Measurements from ENCODE around the gene DGAT2. TPM values are rescaled to one million over a fixed set of nuclear protein-coding genes. Genes with fewer than 3 reads are reported as not detected.

Gene DGAT2
- total RNA-seq, 1 donor from 2014 or later, result 20.3 TPM

- DNase-seq (ENCODE audit: low spot score) (peak; percentile 99), ATAC-seq (peak; percentile 98)
- intact Hi-C loops (cut with DNase I), result no loop called here
These were observed 46.2 kb downstream of the DGAT2 start, which contains the start of gene UVRAG for GRCh38 chr11:75814677-75815344. TSS of gene UVRAG (plus strand) at chr11:75815210. CDS start at chr11:75815408, 198 bp downstream.

GRCh38 chr11:75815345-75816168, 47.0 kb downstream of the DGAT2 start:
- ATAC-seq, result no peak
- intact Hi-C loops (cut with DNase I), result no loop called here
- peak; percentile 73 for DNase-seq (ENCODE audit: low spot score)

GRCh38 chr11:75816561-75817239, 48.1 kb downstream of the DGAT2 start:
- DNase-seq (ENCODE audit: low spot score) (no peak), ATAC-seq (no peak)
- intact Hi-C loops (cut with DNase I), result no loop called here

GRCh38 chr11:75820645-75821044, 52.1 kb downstream of the DGAT2 start:
- intact Hi-C loops (cut with DNase I), result no loop called here
- ATAC-seq (no peak), DNase-seq (ENCODE audit: low spot score) (no peak)

GRCh38 chr11:75821202-75821601, 52.6 kb downstream of the DGAT2 start:
- intact Hi-C loops (cut with DNase I), result no loop called here

GRCh38 chr11:75822541-75822940, 54.0 kb downstream of the DGAT2 start:
- intact Hi-C loops (cut with DNase I), result no loop called here
- DNase-seq (ENCODE audit: low spot score) (no peak), ATAC-seq (no peak)

More at GRCh38 chr11:75821202-75821601, 52.6 kb downstream of the DGAT2 start:
- DNase-seq (ENCODE audit: low spot score) (no peak), ATAC-seq (no peak)

- no peak for DNase-seq (ENCODE audit: low spot score)
- intact Hi-C loops (cut with DNase I), result no loop called here
- no peak for ATAC-seq
These were observed 54.8 kb downstream of the DGAT2 start for GRCh38 chr11:75823415-75823814.

- DNase-seq (ENCODE audit: low spot score) (no peak), ATAC-seq (no peak)
- intact Hi-C loops (cut with DNase I), result no loop called here
These were observed 55.4 kb downstream of the DGAT2 start for GRCh38 chr11:75823946-75824345.

- intact Hi-C loops (cut with DNase I), result no loop called here
- DNase-seq (ENCODE audit: low spot score), result no peak
- peak; percentile 84 for ATAC-seq
These were observed 58.1 kb downstream of the DGAT2 start for GRCh38 chr11:75826461-75827230.

- no peak for ATAC-seq
- intact Hi-C loops (cut with DNase I), result no loop called here
- no peak for DNase-seq (ENCODE audit: low spot score)
These were observed 59.0 kb downstream of the DGAT2 start for GRCh38 chr11:75827562-75827961.

- intact Hi-C loops (cut with DNase I), result no loop called here
- ATAC-seq, result no peak
- DNase-seq (ENCODE audit: low spot score), result no peak
These were observed 63.4 kb downstream of the DGAT2 start for GRCh38 chr11:75831915-75832502.

- intact Hi-C loops (cut with DNase I), result no loop called here
- DNase-seq (ENCODE audit: low spot score), result no peak
- ATAC-seq, result no peak
These were observed 66.2 kb downstream of the DGAT2 start for GRCh38 chr11:75834728-75835127.

- no peak for ATAC-seq
- intact Hi-C loops (cut with DNase I), result no loop called here
- DNase-seq (ENCODE audit: low spot score), result no peak
These were observed 67.8 kb downstream of the DGAT2 start for GRCh38 chr11:75836417-75836816.

GRCh38 chr11:75839851-75840250, 71.3 kb downstream of the DGAT2 start:
- intact Hi-C loops (cut with DNase I), result no loop called here
- DNase-seq (ENCODE audit: low spot score) (no peak), ATAC-seq (no peak)

- intact Hi-C loops (cut with DNase I), result no loop called here
- DNase-seq (ENCODE audit: low spot score) (no peak), ATAC-seq (no peak)
These were observed 71.9 kb downstream of the DGAT2 start for GRCh38 chr11:75840522-75840921.

GRCh38 chr11:75841739-75842138, 73.2 kb downstream of the DGAT2 start:
- intact Hi-C loops (cut with DNase I), result no loop called here
- no peak for ATAC-seq
- no peak for DNase-seq (ENCODE audit: low spot score)

- ATAC-seq (no peak), DNase-seq (ENCODE audit: low spot score) (no peak)
These were observed 76.7 kb downstream of the DGAT2 start for GRCh38 chr11:75845324-75845723.

GRCh38 chr11:75849894-75850293, 81.3 kb downstream of the DGAT2 start:
- intact Hi-C loops (cut with DNase I), result loop anchor here (5.0 kb wide), 1 partner anchor 1737 kb away; the partner anchor contains the start of gene AQP11
- DNase-seq (ENCODE audit: low spot score) (no peak), ATAC-seq (no peak)

More at GRCh38 chr11:75845324-75845723, 76.7 kb downstream of the DGAT2 start:
- intact Hi-C loops (cut with DNase I), result no loop called here

All from sciatic nerve (tissue), 2 donors.